GM10266 (cell line): ENCODE results near the gene SMTNL2.
"Not testable (repeated sequence)": the region's sequence is repeated elsewhere in the genome, so short reads cannot be mapped to it uniquely, and the experiment has no call there.

ENCODE experiments used
- DNase-seq: peaks from one replicate; pipeline ENCODE4 v3.0.0; 2012; ENCODE audit errors: extremely low spot score
- CTCF ChIP-seq: IDR thresholded peaks from 2 replicates; pipeline ENCODE4 v1.5.1; 2012; ENCODE audit warnings: mild to moderate bottlenecking, low read depth; ENCODE audit not compliant: control insufficient read depth, insufficient read depth; ENCODE audit errors: missing control alignments

SMTNL2 gene

GRCh38 chr17:4592240-4593005 is 8.1 kb downstream of the SMTNL2 start:
- DNase-seq: no peak
- no peak for TF ChIP-seq CTCF

GRCh38 chr17:4593021-4593421 is 8.7 kb downstream of the SMTNL2 start:
- no peak for TF ChIP-seq CTCF
- DNase-seq: no peak

GRCh38 chr17:4594406-4594805 is 10.1 kb downstream of the SMTNL2 start:
- no peak for DNase-seq
- TF ChIP-seq CTCF: no peak

GRCh38 chr17:4594931-4595684 is 10.8 kb downstream of the SMTNL2 start:
- DNase-seq: peak; percentile 64

GRCh38 chr17:4595685-4596342 is 11.5 kb downstream of the SMTNL2 start:
- not testable (repeated sequence) for DNase-seq

More at GRCh38 chr17:4594931-4595684, 10.8 kb downstream of the SMTNL2 start:
- TF ChIP-seq CTCF: peak; percentile 38

GRCh38 chr17:4596636-4597380 is 12.5 kb downstream of the SMTNL2 start:
- no peak for DNase-seq
- no peak for TF ChIP-seq CTCF

- DNase-seq: peak; percentile 17
- TF ChIP-seq CTCF: no peak
These were observed 13.6 kb downstream of the SMTNL2 start for GRCh38 chr17:4597975-4598374.
